Testis (tissue), 3 donors: ENCODE results near the gene ACSM2A. TPM values are rescaled to one million over a fixed set of nuclear protein-coding genes. Genes with fewer than 3 reads are reported as not detected.

Source experiments
- DNase-seq: peaks from one replicate; pipeline ENCODE4 v3.0.0-alpha.2; 2019
- H3K27ac ChIP-seq, 2 donors: fragments of 200-600 bp; sonication (generic); one replicate each; pipeline ENCODE4 v1.5.1; 2019
- H3K27me3 ChIP-seq: fragments of 200-600 bp; sonication (generic); one replicate; pipeline ENCODE4 v1.5.1; 2019
- H3K36me3 ChIP-seq: fragments of 200-600 bp; sonication (generic); one replicate; pipeline ENCODE4 v1.5.1; 2017; ENCODE audit warnings: low read depth; ENCODE audit errors: missing control alignments
- H3K4me1 ChIP-seq: fragments of 200-600 bp; sonication (generic); one replicate; pipeline ENCODE4 v1.5.1; 2019
- H3K4me3 ChIP-seq, 2 donors: fragments of 200-600 bp; sonication (generic); one replicate each; pipeline ENCODE4 v1.5.1; 2017 to 2019
- H3K9me3 ChIP-seq: fragments of 200-600 bp; sonication (generic); one replicate; pipeline ENCODE4 v1.5.1; 2017
- CTCF ChIP-seq, 3 experiments: fragments of 450-650 bp in 2 of 3; fragments of 200-600 bp in 1 of 3; sonication (generic) in 1 of 3; IDR thresholded peaks; one replicate each; pipeline ENCODE4 v1.5.1; 2016 to 2019; ENCODE audit warnings: antibody characterized with exemption in 3 of 3, mild to moderate bottlenecking in 2 of 3, moderate library complexity in 1 of 3
- POLR2A ChIP-seq: fragments of 450-650 bp; IDR thresholded peaks from one replicate; pipeline ENCODE4 v1.6.1; 2017; ENCODE audit warnings: antibody characterized with exemption, mild to moderate bottlenecking, moderate library complexity
- WGBS, 2 donors: methylation state at CpG; one replicate each; pipeline ENCODE4 v1.1.5; 2018; 5-methylcytosine and 5-hydroxymethylcytosine counted together
- intact Hi-C: fragments of 100-400 bp; cut with DNase I; formaldehyde crosslinking; loops from one replicate; pipeline ENCODE4 v1.15.1; 2023; ENCODE audit warnings: low total_unique reads
- polyA plus RNA-seq: library from polyadenylated mRNA; stranded (reverse); fragments of 350-450 nt; fragmentation: Illumina TruSeq; extraction: RNeasy Lipid Tissue Mini Kit (QIAGEN cat#74804); gene quantifications from one replicate; pipeline ENCODE4 v1.2.3, GENCODE V29; 2014; ENCODE audit warnings: low read depth, low replicate concordance; ENCODE audit not compliant: insufficient read depth
- total RNA-seq, 2 donors: library from RNA; depleted of rRNA; stranded (reverse); fragments of >200 nt; gene quantifications; one replicate each; pipeline ENCODE4 v1.2.3, GENCODE V29; 2016

ACSM2A gene
- total and polyA plus RNA-seq, 3 donors from 2014 or later: 0.12 to 0.28 TPM; not detected in 1

DNA sequence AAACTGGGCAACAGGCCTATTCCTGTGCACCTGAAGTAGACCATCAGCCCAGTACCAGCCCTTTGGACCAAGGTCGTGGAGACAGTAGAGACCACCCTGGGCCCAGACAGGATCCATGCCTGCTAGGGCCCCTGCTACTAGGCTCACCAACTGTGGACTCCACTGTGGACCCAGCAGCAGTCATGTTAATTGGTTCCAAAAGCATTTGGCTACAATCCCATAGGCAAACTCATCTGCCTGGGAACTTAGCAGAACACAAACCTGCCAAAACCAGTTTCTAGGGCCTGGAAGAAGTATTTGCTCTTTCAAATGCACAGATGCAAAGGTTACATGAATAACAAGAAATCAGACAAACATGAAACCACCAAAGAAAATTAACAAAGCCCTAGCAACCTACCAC is 53.1 kb downstream of the ACSM2A start:
- intact Hi-C loops: no loop called here
- no peak overlapping the region for H3K27ac ChIP-seq
- no peak overlapping the region for H3K4me3 ChIP-seq
- no peaks in the 10 kb centered on the region for H3K27me3 ChIP-seq
- DNase-seq: no peak
- TF ChIP-seq CTCF (IDR thresholded peaks at IDR 0.05) (no peak), POLR2A (no peak)
- no peaks in the 10 kb centered on the region for H3K4me1 ChIP-seq
- 62% methylated on average over 1 of the region's 1 CpG; no CpG with 5 or more reads in 1 of the 2 donors for WGBS, 2 donors
- no peaks in the 10 kb centered on the region for H3K36me3 ChIP-seq
- no peaks in the 10 kb centered on the region for H3K9me3 ChIP-seq

- intact Hi-C loops: no loop called here
- Histone ChIP-seq H3K27ac (no peak overlapping the region), H3K4me1 (no peaks in the 10 kb centered on the region), H3K9me3 (no peaks in the 10 kb centered on the region), H3K4me3 (no peak overlapping the region), H3K27me3 (no peaks in the 10 kb centered on the region), H3K36me3 (no peaks in the 10 kb centered on the region)
- no peak for DNase-seq
- TF ChIP-seq CTCF (IDR thresholded peaks at IDR 0.05): no peak
- WGBS, 2 donors: 60 to 83% methylated on average over 1 to 2 of the region's 2 CpGs
Measured at GRCh38 chr16:20507280-20507679, 56.0 kb downstream of the ACSM2A start.

- no peaks in the 10 kb centered on the region for H3K27me3 ChIP-seq
- TF ChIP-seq CTCF (IDR thresholded peaks at IDR 0.05) (no peak), POLR2A (no peak)
- intact Hi-C loops: no loop called here
- H3K36me3 ChIP-seq: no peaks in the 10 kb centered on the region
- no peaks in the 10 kb centered on the region for H3K9me3 ChIP-seq
- 56 to 76% methylated on average over 1 of the region's 1 CpG for WGBS, 2 donors
- no peak for DNase-seq
- no peak overlapping the region for H3K4me3 ChIP-seq
- H3K4me1 ChIP-seq: no peaks in the 10 kb centered on the region
- H3K27ac ChIP-seq: no peak overlapping the region
Measured at GRCh38 chr16:20510323-20510722, 59.0 kb downstream of the ACSM2A start.

DNA sequence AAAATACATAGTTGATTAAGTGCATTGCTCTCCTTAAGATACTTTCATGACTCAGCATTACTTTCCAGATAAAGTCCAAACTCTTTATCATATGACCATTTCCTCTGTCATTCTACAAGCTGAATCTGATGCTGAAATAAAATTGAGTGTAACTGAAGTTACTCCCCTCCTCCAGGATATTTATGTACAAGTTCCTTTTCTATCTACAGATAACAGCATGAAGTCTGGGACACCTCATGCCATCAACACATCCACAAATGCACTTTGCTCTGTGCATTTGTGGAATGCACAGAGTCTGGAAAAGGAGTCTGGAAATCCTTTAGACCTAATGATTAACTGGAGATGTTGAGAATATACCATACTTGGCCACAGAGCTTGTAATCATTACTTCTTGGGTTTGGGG is 64.4 kb downstream of the ACSM2A start:
- Histone ChIP-seq H3K36me3 (no peaks in the 10 kb centered on the region), H3K4me1 (no peaks in the 10 kb centered on the region), H3K27ac (no peak overlapping the region), H3K4me3 (no peak overlapping the region), H3K9me3 (no peaks in the 10 kb centered on the region), H3K27me3 (no peaks in the 10 kb centered on the region)
- intact Hi-C loops: no loop called here
- DNase-seq: no peak
- TF ChIP-seq POLR2A: no peak

GRCh38 chr16:20517149-20517548 is 65.8 kb downstream of the ACSM2A start:
- no peaks in the 10 kb centered on the region for H3K4me1 ChIP-seq
- no peaks in the 10 kb centered on the region for H3K9me3 ChIP-seq
- no peak for TF ChIP-seq POLR2A
- TF ChIP-seq CTCF (IDR thresholded peaks at IDR 0.05): no peak
- no peak for DNase-seq
- H3K4me3 ChIP-seq: no peak overlapping the region
- WGBS, 2 donors: 65 to 72% methylated on average over 3 of the region's 3 CpGs
- no peaks in the 10 kb centered on the region for H3K36me3 ChIP-seq
- H3K27me3 ChIP-seq: no peaks in the 10 kb centered on the region
- intact Hi-C loops: no loop called here
- H3K27ac ChIP-seq: no peak overlapping the region
